ENCODE data around the gene OTULIN. TPM values are rescaled to one million over a fixed set of nuclear protein-coding genes. Genes with fewer than 3 reads are reported as not detected.
A peak's percentile ranks its signal among the peaks of the same experiment; 100 is the strongest.

OTULIN gene
- polyA plus RNA-seq, 2 donors, result 5.7 to 6.2 TPM

GRCh38 chr5:14686517-14686916, 22.0 kb downstream of the OTULIN start:
- H3K9me3 ChIP-seq (ENCODE audit: control insufficient read depth in 2 of 2, insufficient read depth in 1 of 2, low read depth in 1 of 2, low read length in 1 of 2), result peaks cover 3 to 5% of the 10 kb centered on the region in 2 donors

GRCh38 chr5:14687023-14687665, 22.6 kb downstream of the OTULIN start:
- Histone ChIP-seq H3K4me1 (ENCODE audit: control insufficient read depth in 2 of 2, insufficient read depth in 2 of 2, low read length in 1 of 2) (peaks cover 0 to 3% of the 10 kb centered on the region in 2 donors), H3K27ac (ENCODE audit: low read depth in 2 of 2, low read length in 1 of 2) (peak overlapping the region; percentile 60 to 65), H3K36me3 (ENCODE audit: control insufficient read depth in 2 of 2, insufficient read depth in 2 of 2, low read length in 1 of 2) (peaks cover 15 to 18% of the 10 kb centered on the region in 2 donors), H3K9me3 (ENCODE audit: control insufficient read depth in 2 of 2, insufficient read depth in 1 of 2, low read depth in 1 of 2, low read length in 1 of 2) (peaks cover 3 to 5% of the 10 kb centered on the region in 2 donors), H3K4me3 (ENCODE audit: low read depth in 1 of 2, low read length in 2 of 2) (no peak overlapping the region), H3K27me3 (ENCODE audit: control insufficient read depth in 1 of 2, insufficient read depth in 2 of 2, low read length in 2 of 2) (no peaks in the 10 kb centered on the region)
- WGBS, 2 donors, result 37 to 47% methylated on average over 4 of the region's 4 CpGs

More at GRCh38 chr5:14686517-14686916, 22.0 kb downstream of the OTULIN start:
- Histone ChIP-seq H3K4me1 (ENCODE audit: control insufficient read depth in 2 of 2, insufficient read depth in 2 of 2, low read length in 1 of 2) (peaks cover 0 to 3% of the 10 kb centered on the region in 2 donors), H3K27ac (ENCODE audit: low read depth in 2 of 2, low read length in 1 of 2) (peak overlapping the region in 1 of 2 donors; percentile 27), H3K4me3 (ENCODE audit: low read depth in 1 of 2, low read length in 2 of 2) (no peak overlapping the region), H3K36me3 (ENCODE audit: control insufficient read depth in 2 of 2, insufficient read depth in 2 of 2, low read length in 1 of 2) (peaks cover 17 to 21% of the 10 kb centered on the region in 2 donors), H3K27me3 (ENCODE audit: control insufficient read depth in 1 of 2, insufficient read depth in 2 of 2, low read length in 2 of 2) (no peaks in the 10 kb centered on the region)

- no peak overlapping the region for H3K4me3 ChIP-seq (ENCODE audit: low read depth in 1 of 2, low read length in 2 of 2)
- 97 to 98% methylated on average over 5 of the region's 5 CpGs for WGBS, 2 donors
- no peaks in the 10 kb centered on the region for H3K4me1 ChIP-seq (ENCODE audit: control insufficient read depth in 2 of 2, insufficient read depth in 2 of 2, low read length in 1 of 2)
- no peak overlapping the region for H3K27ac ChIP-seq (ENCODE audit: low read depth in 2 of 2, low read length in 1 of 2)
- H3K27me3 ChIP-seq (ENCODE audit: control insufficient read depth in 1 of 2, insufficient read depth in 2 of 2, low read length in 2 of 2), result no peaks in the 10 kb centered on the region
- peaks cover 3 to 5% of the 10 kb centered on the region in 2 donors for H3K9me3 ChIP-seq (ENCODE audit: control insufficient read depth in 2 of 2, insufficient read depth in 1 of 2, low read depth in 1 of 2, low read length in 1 of 2)
- peaks cover 18 to 28% of the 10 kb centered on the region in 2 donors for H3K36me3 ChIP-seq (ENCODE audit: control insufficient read depth in 2 of 2, insufficient read depth in 2 of 2, low read length in 1 of 2)
Observed at GRCh38 chr5:14693070-14693469, 28.6 kb downstream of the OTULIN start.

GRCh38 chr5:14695152-14695551, 30.6 kb downstream of the OTULIN start:
- H3K4me1 ChIP-seq (ENCODE audit: control insufficient read depth in 2 of 2, insufficient read depth in 2 of 2, low read length in 1 of 2), result no peaks in the 10 kb centered on the region
- no peak overlapping the region for H3K4me3 ChIP-seq (ENCODE audit: low read depth in 1 of 2, low read length in 2 of 2)
- no peaks in the 10 kb centered on the region for H3K27me3 ChIP-seq (ENCODE audit: control insufficient read depth in 1 of 2, insufficient read depth in 2 of 2, low read length in 2 of 2)
- peaks cover 14 to 28% of the 10 kb centered on the region in 2 donors for H3K36me3 ChIP-seq (ENCODE audit: control insufficient read depth in 2 of 2, insufficient read depth in 2 of 2, low read length in 1 of 2)
- peaks cover 3 to 4% of the 10 kb centered on the region in 2 donors for H3K9me3 ChIP-seq (ENCODE audit: control insufficient read depth in 2 of 2, insufficient read depth in 1 of 2, low read depth in 1 of 2, low read length in 1 of 2)
- no peak overlapping the region for H3K27ac ChIP-seq (ENCODE audit: low read depth in 2 of 2, low read length in 1 of 2)
- WGBS, 2 donors, result 76 to 85% methylated on average over 2 of the region's 2 CpGs

GRCh38 chr5:14696057-14696456, 31.5 kb downstream of the OTULIN start:
- peaks cover 0 to 1% of the 10 kb centered on the region in 2 donors for H3K4me1 ChIP-seq (ENCODE audit: control insufficient read depth in 2 of 2, insufficient read depth in 2 of 2, low read length in 1 of 2)
- no peak overlapping the region for H3K27ac ChIP-seq (ENCODE audit: low read depth in 2 of 2, low read length in 1 of 2)
- no peaks in the 10 kb centered on the region for H3K27me3 ChIP-seq (ENCODE audit: control insufficient read depth in 1 of 2, insufficient read depth in 2 of 2, low read length in 2 of 2)
- 51 to 71% methylated on average over 1 of the region's 1 CpG for WGBS, 2 donors
- H3K4me3 ChIP-seq (ENCODE audit: low read depth in 1 of 2, low read length in 2 of 2), result no peak overlapping the region
- H3K36me3 ChIP-seq (ENCODE audit: control insufficient read depth in 2 of 2, insufficient read depth in 2 of 2, low read length in 1 of 2), result peaks cover 6 to 22% of the 10 kb centered on the region in 2 donors
- H3K9me3 ChIP-seq (ENCODE audit: control insufficient read depth in 2 of 2, insufficient read depth in 1 of 2, low read depth in 1 of 2, low read length in 1 of 2), result no peaks in the 10 kb centered on the region

- peaks cover 0 to 8% of the 10 kb centered on the region in 2 donors for H3K4me1 ChIP-seq (ENCODE audit: control insufficient read depth in 2 of 2, insufficient read depth in 2 of 2, low read length in 1 of 2)
- H3K27ac ChIP-seq (ENCODE audit: low read depth in 2 of 2, low read length in 1 of 2), result no peak overlapping the region
- 99 to 100% methylated on average over 3 of the region's 3 CpGs for WGBS, 2 donors
- H3K9me3 ChIP-seq (ENCODE audit: control insufficient read depth in 2 of 2, insufficient read depth in 1 of 2, low read depth in 1 of 2, low read length in 1 of 2), result no peaks in the 10 kb centered on the region
- no peak overlapping the region for H3K4me3 ChIP-seq (ENCODE audit: low read depth in 1 of 2, low read length in 2 of 2)
- H3K27me3 ChIP-seq (ENCODE audit: control insufficient read depth in 1 of 2, insufficient read depth in 2 of 2, low read length in 2 of 2), result no peaks in the 10 kb centered on the region
- peaks cover 6 to 24% of the 10 kb centered on the region in 2 donors for H3K36me3 ChIP-seq (ENCODE audit: control insufficient read depth in 2 of 2, insufficient read depth in 2 of 2, low read length in 1 of 2)
Observed at GRCh38 chr5:14696851-14697250, 32.3 kb downstream of the OTULIN start.

GRCh38 chr5:14698495-14698894, 34.0 kb downstream of the OTULIN start:
- H3K9me3 ChIP-seq (ENCODE audit: control insufficient read depth in 2 of 2, insufficient read depth in 1 of 2, low read depth in 1 of 2, low read length in 1 of 2), result no peaks in the 10 kb centered on the region
- H3K27ac ChIP-seq (ENCODE audit: low read depth in 2 of 2, low read length in 1 of 2), result no peak overlapping the region
- no peak overlapping the region for H3K4me3 ChIP-seq (ENCODE audit: low read depth in 1 of 2, low read length in 2 of 2)
- 84 to 100% methylated on average over 1 of the region's 1 CpG for WGBS, 2 donors
- H3K36me3 ChIP-seq (ENCODE audit: control insufficient read depth in 2 of 2, insufficient read depth in 2 of 2, low read length in 1 of 2), result peaks cover 2 to 19% of the 10 kb centered on the region in 2 donors
- H3K4me1 ChIP-seq (ENCODE audit: control insufficient read depth in 2 of 2, insufficient read depth in 2 of 2, low read length in 1 of 2), result peaks cover 0 to 16% of the 10 kb centered on the region in 2 donors
- no peaks in the 10 kb centered on the region for H3K27me3 ChIP-seq (ENCODE audit: control insufficient read depth in 1 of 2, insufficient read depth in 2 of 2, low read length in 2 of 2)

GRCh38 chr5:14699159-14699558, 34.6 kb downstream of the OTULIN start:
- H3K4me3 ChIP-seq (ENCODE audit: low read depth in 1 of 2, low read length in 2 of 2), result no peak overlapping the region
- WGBS, 2 donors, result 95 to 98% methylated on average over 2 of the region's 2 CpGs
- peaks cover 0 to 17% of the 10 kb centered on the region in 2 donors for H3K4me1 ChIP-seq (ENCODE audit: control insufficient read depth in 2 of 2, insufficient read depth in 2 of 2, low read length in 1 of 2)
- H3K27ac ChIP-seq (ENCODE audit: low read depth in 2 of 2, low read length in 1 of 2), result no peak overlapping the region
- H3K36me3 ChIP-seq (ENCODE audit: control insufficient read depth in 2 of 2, insufficient read depth in 2 of 2, low read length in 1 of 2), result peaks cover 0 to 15% of the 10 kb centered on the region in 2 donors
- H3K27me3 ChIP-seq (ENCODE audit: control insufficient read depth in 1 of 2, insufficient read depth in 2 of 2, low read length in 2 of 2), result no peaks in the 10 kb centered on the region
- H3K9me3 ChIP-seq (ENCODE audit: control insufficient read depth in 2 of 2, insufficient read depth in 1 of 2, low read depth in 1 of 2, low read length in 1 of 2), result no peaks in the 10 kb centered on the region

- peaks cover 0 to 17% of the 10 kb centered on the region in 2 donors for H3K4me1 ChIP-seq (ENCODE audit: control insufficient read depth in 2 of 2, insufficient read depth in 2 of 2, low read length in 1 of 2)
- H3K27me3 ChIP-seq (ENCODE audit: control insufficient read depth in 1 of 2, insufficient read depth in 2 of 2, low read length in 2 of 2), result no peaks in the 10 kb centered on the region
- peaks cover 0 to 14% of the 10 kb centered on the region in 2 donors for H3K36me3 ChIP-seq (ENCODE audit: control insufficient read depth in 2 of 2, insufficient read depth in 2 of 2, low read length in 1 of 2)
- no peak overlapping the region for H3K27ac ChIP-seq (ENCODE audit: low read depth in 2 of 2, low read length in 1 of 2)
- WGBS, 2 donors, result 85 to 92% methylated on average over 8 of the region's 8 CpGs
- no peaks in the 10 kb centered on the region for H3K9me3 ChIP-seq (ENCODE audit: control insufficient read depth in 2 of 2, insufficient read depth in 1 of 2, low read depth in 1 of 2, low read length in 1 of 2)
- no peak overlapping the region for H3K4me3 ChIP-seq (ENCODE audit: low read depth in 1 of 2, low read length in 2 of 2)
Observed at GRCh38 chr5:14699807-14700400, 35.4 kb downstream of the OTULIN start.
